Prostate gland (tissue), 2 donors: Measurements from ENCODE around the gene TPGS1.

Experiments used
- POLR2A ChIP-seq: fragments of 450-650 bp; IDR thresholded peaks from one replicate; pipeline ENCODE4 v1.6.1; 2016; ENCODE audit warnings: antibody characterized with exemption, mild to moderate bottlenecking
- TF ChIP-seq, protein P1 (sequence below), 4 experiments: fragments of 200-600 bp in 2 of 4; fragments of 450-650 bp in 2 of 4; sonication (generic) in 2 of 4; IDR thresholded peaks; 1 replicate in 3 of 4; 2 replicates in 1 of 4; pipeline ENCODE4 v1.5.1; 2016 to 2019; ENCODE audit warnings: antibody characterized with exemption in 4 of 4, mild to moderate bottlenecking in 2 of 4, moderate library complexity in 2 of 4

DNA sequence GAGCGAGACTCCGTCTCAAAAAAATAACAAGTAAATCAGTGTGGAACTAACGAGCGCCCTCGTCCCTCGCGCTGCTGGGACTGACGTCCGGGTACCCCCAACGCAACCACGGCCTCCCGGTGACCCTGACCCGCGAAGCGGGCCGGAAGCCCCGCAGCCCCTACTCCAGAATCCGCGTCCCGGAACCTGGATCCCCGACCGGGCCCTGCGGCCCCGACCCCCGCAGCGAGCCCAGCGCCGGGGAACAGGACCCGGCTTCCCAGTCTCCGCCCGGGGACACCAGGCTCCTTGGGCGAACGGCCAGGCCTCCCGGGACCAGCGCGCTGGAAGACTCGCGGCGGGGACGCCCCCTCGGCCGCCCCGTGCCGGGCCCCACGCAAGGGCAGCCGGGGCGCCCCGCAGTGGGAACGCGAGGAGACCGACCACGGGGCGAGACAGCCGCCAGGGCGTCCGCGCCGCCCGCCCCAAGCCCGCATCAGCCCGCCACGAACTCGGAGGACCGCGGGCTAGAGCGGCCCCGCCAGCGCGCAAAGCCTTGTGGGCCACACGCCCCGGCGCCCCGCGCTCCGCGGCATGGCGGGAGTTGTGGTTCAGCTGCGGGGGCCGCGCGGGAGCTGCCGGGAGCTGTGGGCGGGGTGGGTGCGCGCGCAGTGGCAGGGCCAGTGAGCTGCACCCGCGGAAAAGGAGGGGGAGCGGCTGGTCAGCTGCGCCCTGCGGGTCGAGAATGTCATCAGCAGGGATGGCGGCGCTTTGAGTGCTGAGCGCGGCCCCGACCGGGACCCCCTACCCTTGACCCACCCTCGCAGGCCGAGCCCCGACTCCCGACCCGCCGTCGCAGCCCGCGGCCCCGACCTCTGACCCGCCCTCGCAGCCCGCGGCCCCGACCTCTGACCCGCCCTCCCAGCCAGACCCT is 18.5 kb upstream of the TPGS1 start:
- TF ChIP-seq, protein P1, sequence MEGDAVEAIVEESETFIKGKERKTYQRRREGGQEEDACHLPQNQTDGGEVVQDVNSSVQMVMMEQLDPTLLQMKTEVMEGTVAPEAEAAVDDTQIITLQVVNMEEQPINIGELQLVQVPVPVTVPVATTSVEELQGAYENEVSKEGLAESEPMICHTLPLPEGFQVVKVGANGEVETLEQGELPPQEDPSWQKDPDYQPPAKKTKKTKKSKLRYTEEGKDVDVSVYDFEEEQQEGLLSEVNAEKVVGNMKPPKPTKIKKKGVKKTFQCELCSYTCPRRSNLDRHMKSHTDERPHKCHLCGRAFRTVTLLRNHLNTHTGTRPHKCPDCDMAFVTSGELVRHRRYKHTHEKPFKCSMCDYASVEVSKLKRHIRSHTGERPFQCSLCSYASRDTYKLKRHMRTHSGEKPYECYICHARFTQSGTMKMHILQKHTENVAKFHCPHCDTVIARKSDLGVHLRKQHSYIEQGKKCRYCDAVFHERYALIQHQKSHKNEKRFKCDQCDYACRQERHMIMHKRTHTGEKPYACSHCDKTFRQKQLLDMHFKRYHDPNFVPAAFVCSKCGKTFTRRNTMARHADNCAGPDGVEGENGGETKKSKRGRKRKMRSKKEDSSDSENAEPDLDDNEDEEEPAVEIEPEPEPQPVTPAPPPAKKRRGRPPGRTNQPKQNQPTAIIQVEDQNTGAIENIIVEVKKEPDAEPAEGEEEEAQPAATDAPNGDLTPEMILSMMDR (IDR thresholded peaks at IDR 0.05): peak in 2 of 4 experiments; percentile 47 to 55
- TF ChIP-seq POLR2A: peak; percentile 74
